ENCODE data around the gene PSG6.
"Not testable (repeated sequence)": the region's sequence is repeated elsewhere in the genome, so short reads cannot be mapped to it uniquely, and the experiment has no call there.

Gene PSG6

DNA sequence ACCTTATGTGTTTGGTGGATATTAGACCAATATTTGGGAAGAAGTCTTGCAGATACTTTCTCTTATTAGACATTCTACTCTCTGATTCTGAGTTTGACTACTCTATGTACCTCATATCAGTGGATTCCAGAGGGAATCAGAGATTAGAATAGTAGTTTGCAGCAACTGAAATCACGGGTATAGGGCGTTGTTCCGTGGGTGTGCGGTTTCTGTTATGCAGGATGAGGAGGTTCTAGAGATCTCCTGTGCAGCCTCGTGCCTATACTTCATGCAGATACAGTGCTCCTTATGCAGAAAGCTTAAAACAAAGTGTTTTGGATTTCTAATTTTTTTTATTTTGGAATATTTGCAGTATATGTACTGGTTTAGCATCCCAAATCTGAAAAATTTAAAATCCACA is 6.0 kb downstream of the PSG6 start:
- not testable (repeated sequence) for DNase-seq (ENCODE audit: low read depth in 2 of 2)

DNA sequence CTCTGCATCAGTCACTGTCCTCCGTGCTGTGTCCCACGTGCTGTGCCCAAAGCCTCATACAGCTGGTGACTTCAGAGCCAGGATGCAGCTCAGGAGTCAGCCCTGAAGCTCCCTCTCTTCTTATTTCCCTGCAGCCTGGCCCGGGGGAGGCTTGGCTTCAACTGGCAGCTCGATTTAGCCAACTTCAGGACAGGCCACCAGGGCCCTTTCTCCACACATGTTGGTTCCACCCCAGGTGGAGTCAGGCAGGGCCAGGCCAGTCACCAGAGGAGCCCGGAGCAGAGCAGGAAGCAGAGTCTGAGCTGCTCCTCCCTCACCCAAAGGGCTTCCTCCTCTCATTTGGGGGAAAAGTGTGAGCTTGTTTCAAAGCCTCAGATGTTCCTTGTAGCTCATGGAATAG is 11.5 kb downstream of the PSG6 start:
- DNase-seq (ENCODE audit: low read depth in 2 of 2): not testable (repeated sequence)

DNA sequence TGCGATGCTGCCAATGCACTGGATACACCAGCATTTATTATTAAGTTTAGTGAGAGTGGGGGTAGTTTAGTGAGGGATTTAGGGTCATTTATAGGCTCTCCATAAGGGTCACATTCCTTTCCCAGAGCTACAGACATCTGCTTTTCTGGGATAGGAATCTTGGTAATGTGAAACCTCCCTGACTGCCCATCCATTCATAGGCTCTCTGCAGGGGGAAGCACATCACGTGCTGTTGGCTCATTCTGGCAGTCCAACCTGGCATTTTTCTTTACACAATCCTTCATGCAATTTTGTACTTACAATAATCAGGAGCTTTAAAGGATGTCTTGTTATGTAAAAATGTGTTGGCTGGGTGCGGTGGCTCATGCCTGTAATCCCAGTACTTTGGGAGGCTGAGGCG is 17.1 kb downstream of the PSG6 start:
- DNase-seq (ENCODE audit: low read depth in 2 of 2): not testable (repeated sequence)

DNA sequence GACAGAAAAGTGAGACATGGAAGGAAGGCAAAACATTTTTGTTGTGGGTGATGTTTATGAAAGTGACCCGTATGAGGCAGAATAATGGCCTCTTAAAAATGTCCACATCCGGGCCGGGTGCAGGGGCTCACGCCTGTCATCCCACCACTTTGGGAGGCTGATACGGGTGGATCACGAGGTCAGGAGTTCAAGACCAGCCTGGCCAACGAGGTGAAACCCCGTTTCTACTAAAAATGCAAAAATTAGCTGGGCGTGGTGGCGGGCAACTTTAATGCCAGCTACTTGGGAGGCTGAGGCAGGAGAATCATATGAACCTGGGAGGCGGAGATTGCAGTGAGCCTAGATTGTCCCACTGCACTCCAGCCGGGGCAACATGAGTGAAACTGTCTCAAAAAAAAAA is 18.0 kb downstream of the PSG6 start:
- not testable (repeated sequence) for DNase-seq (ENCODE audit: low read depth in 2 of 2)

DNA sequence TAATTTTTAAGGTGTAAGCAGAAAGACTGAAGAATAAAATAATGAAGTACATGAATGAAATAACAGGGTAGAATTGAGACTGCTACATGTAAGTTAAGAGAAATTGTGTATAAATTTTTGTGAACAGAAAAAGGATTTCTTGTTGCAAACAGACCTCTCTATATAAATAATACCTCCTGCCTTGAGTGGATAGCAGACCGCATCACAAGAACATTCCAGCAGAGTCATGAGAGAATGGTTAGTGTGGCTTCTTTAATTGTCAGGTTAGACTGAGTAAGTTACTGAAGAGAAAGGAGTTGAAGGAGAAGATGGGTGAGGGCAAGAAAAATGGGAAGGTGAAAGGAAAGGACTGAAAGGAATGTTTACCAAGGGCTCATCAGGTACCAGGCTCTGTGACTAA is 18.6 kb downstream of the PSG6 start:
- not testable (repeated sequence) for DNase-seq (ENCODE audit: low read depth in 2 of 2)

DNA sequence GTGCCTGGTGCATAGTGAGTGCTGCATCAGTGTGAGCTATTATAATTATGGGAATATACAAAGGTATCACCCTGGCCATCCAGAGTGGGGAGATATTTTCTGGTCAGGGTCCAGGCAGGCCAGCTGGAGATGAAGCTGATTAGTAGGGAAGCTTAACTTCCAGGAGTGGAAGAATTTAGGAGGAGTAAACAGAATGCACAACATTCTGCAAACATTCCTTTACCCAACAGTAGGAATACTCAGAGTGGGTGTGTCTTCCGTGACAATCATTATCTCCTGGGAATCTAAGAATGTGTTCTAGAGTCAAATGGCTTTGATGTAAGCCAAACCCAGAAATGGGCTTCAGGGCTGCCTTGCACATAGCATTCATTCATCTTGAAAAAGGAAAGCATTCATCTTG is 19.0 kb downstream of the PSG6 start:
- DNase-seq (ENCODE audit: low read depth in 2 of 2): not testable (repeated sequence)

DNA sequence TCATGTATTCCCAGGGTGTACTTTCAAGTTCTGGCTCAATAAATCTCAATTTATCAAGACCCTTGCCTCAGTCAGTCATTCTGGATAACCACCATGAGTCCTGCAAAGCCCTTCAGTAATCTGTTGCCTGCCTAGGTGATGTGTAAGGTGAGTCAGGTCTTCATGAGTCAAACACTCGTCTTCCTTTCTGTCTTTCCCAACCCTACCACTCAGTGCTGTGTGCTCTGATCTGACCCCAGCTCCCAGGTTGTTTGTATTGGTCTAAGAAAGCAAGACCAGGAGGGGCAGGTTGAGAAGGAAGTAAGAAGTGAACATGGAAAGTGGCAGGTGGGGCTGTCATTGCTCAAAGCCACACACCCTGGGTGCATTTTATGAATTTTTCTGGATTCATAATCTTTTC is 20.0 kb downstream of the PSG6 start:
- DNase-seq (ENCODE audit: low read depth in 2 of 2): not testable (repeated sequence)

DNA sequence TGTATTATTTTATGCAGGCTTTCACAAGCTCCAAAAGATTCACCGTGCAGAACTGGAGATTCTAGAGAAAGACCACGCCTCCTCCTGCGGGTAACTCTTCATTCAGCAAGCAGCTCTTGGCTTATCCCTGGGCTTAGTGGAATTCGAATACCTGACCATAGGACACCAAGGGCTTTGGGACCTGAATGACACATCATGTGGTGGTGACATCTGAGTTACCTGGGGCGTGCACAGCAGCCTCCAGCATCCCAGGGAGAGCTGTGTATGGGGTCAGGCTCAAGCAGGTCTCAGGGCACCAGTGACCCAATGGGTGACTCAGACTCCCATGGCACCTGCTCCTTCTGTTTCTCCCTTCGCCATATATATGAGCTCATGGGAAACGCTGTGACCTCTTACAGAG is 27.2 kb downstream of the PSG6 start:
- not testable (repeated sequence) for DNase-seq (ENCODE audit: low read depth in 2 of 2)

DNA sequence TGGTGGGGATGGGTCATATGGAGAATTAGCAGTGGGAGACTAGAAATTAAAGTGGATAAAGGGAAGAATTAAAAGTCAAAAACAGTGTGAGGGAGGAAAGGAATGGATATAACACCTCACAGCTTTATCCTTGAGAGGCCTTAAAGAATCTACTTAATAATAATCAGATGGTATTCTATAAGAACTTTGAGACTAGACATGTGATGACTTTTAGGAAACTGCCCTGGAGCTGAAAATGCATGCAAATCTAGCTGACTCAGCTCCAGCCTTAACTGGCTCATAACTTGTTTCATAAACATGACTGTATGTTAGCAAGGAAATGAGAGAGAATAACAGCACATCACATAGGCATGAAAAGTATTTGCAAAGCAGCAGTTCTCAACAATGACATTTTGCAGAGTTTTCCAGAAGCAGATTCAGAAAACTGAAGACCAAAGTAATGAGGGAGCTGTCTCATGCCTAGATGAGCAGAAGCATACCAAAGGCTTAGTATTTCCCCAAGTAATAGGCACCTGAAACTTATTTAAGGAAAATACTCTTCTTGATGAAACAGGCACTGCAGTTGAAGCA is 29.7 kb downstream of the PSG6 start:
- not testable (repeated sequence) for DNase-seq (ENCODE audit: low read depth in 2 of 2)

DNA sequence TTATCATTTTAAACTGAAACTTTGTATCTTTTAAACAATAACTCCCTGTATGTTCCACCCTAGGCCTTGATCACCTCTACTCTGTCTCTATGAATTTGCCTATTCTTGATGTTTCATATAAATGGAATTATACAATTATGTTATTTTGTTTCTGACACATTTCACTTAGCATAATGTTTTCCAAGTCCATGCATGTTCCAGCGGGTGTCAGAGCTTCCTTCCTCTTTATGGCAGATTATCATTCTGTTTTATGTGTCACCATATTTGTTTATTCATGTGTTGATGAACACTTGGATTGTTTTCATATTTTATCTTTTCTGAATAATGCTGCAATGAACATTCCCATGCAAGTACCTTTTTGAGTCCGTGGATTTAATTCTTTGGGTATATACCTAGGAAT is 35.0 kb downstream of the PSG6 start:
- not testable (repeated sequence) for DNase-seq (ENCODE audit: low read depth in 2 of 2)

DNA sequence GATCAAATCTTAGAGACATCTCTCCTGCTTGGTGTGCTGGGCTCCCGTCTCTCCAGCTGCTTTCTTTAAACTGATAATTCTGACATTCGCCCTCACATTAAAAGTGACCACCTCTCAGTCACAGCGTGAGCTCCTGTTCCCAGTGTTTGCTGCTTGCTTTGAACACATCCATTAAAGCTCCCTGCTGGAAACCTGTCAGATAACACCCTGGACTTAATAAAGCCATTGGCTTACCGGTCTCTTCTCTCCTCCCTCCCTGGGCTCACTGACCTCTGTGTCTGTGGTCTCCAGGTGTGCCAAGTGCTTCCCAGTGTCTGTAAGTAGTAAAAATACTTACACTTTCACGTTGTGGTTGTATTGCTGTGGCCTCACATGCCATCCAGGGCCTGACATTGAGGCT is 35.7 kb downstream of the PSG6 start:
- not testable (repeated sequence) for DNase-seq (ENCODE audit: low read depth in 2 of 2)

DNA sequence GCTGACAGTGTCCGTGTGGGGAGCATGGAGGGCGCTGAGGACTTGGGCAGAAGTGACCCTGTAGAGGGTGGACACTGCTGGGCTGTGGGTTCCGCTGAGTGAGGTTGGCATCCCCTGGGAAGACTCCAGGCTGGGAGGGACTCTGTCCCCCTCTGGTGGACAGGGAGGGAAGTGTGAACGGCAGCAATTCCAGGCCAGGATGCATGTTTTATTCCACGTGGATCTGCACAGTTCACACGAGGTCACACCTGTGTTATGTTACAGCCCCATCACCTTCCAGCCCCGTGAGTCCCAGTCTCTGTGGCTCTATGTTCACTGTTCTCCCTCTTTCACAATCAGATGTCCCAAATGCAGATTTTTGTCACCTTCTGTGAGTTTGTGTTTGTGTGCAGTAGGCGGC is 36.4 kb downstream of the PSG6 start:
- not testable (repeated sequence) for DNase-seq (ENCODE audit: low read depth in 2 of 2)

DNA sequence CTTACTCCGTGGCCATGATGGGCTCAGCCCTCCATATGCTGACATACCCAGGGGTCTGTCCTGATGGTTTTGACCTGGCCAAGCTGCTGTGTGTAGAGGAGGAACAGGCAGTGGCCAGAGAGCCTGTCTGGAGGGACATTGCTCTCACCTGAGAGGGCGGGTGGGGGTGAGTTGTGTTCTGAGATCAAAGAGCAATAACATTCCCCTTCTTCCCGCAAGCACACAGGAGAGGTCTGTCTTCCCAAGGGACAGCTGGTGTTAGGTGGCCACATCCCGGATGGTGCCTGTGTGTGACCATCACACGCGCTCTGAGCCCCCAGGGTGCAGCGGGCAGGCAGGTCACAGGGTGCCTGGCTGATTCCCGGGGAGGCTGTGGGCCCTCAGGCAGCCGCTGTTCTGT is 37.1 kb downstream of the PSG6 start:
- DNase-seq (ENCODE audit: low read depth in 2 of 2): not testable (repeated sequence)

DNA sequence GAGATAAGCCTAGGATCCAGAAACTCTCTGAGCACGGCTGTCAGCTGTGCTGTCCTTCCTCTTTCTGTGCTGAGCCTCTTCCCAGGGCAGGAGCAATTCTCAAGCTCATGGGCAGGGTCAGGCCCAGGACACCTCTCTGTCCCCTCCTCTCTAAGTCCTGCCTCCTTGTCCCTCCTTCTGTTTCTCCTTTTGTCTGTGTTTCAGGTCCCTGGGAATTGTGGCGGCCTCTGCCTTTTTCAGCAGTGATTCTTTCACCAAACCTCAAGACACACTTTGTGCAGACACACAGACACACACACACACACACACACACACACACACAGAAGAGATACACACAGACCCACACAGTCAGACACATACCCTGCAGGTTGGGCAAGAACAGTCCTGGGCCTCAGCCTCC is 38.1 kb downstream of the PSG6 start, which contains the start of gene PSG1:
PSG1 (minus strand) TSS at position 101 of the 400 bp plus-strand sequence. CDS start 132 bp downstream, outside the sequence.
- no peak for DNase-seq (ENCODE audit: low read depth in 2 of 2)

DNA sequence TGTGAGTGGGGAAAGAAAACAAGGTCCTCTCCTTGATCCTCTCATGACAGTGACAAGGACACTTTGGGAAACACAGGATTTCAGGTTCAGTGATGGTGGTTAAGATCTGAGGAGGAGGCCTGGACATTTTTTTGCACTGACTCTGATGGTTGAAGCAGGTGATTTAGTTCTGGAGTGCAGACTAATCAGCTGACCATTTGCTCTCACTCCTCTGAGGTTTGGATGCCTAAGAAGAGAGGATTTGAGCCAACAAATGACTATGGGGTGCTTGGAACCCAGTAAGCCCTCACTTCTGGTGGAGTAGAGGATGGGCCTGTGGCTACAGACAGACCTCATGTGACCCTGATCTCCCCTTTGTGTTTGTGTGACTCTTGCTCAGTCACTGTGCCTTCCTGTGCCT is 41.1 kb downstream of the PSG6 start:
- not testable (repeated sequence) for DNase-seq (ENCODE audit: low read depth in 2 of 2)

DNA sequence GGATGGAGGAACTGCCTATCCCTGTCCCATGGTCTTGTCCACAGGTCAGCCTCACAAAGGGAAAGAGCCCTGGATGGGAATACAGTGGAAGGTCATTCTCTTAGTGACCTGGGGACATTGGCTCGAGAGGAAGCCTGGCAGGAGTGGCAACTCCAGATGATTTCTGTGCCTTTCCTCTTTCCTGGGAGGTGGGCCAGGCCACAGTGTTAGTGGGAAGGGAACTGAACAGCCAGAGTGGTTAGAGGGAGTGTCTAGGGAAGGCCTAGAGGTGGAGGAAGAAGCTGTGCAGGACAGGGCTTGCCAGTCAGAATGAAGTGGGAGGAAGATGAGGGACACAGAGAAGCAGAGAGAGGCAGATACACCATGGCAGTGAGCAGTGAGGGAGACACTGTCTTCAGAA is 41.8 kb downstream of the PSG6 start:
- not testable (repeated sequence) for DNase-seq (ENCODE audit: low read depth in 2 of 2)

DNA sequence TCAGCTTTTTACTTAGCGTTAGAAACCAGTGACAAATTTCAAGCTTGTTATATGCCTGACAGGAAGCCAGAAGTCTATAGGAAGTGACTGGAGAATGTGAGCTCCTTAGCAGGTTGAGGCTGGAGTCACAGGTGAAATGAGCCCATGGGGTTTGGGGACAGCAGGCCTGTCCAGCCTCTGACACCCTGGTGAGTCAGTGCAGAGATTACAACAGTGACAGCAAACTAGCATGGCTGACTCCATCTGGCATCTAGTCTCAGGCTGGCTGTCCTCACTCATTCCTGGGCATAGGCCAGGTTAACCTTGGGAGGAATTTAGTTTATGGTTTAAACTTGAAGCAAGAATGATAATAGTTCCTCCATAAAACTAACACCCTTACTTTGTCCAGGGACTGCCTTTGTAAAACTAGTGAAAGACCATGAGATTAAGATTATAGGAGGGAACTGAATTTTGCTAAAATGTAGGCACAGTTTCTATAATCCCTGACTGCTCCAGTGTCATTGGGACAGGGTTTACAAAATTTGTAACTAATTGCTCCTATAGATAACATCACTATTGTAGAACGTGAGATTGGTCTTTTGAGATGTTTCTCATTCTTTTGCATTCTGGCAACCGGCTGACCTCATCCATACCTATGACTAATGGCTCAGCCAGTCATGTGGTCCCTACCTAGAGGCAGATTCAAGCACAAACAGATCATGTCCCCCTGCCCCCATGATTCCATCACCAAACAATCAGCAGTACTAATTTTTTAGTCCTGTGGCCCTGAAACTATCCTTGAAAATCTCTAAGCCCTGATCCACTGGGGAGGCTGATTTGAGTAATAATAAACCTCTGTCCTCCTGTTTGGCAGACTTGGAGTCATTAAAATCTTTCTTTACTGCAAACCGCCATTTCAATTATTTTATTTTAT is 42.5 kb downstream of the PSG6 start:
- not testable (repeated sequence) for DNase-seq (ENCODE audit: low read depth in 2 of 2)

DNA sequence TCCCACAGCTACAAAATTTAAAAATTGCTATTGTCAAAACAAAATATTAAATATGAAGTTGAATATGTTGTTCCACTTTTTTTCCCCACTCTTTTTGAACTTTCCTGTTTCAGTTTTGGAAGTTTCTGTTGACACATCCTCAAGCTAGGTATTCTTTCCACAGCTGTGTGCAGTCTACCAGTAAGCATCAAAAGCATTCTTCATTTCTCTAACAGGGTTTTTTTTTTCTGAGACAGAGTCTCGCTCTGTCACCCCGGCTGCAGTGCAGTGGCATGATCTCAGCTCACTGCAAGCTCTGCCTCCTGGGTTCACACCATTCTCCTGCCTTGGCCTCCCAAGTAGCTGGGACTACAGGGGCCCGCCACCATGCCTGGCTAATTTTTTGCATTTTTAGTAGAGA is 43.6 kb downstream of the PSG6 start:
- not testable (repeated sequence) for DNase-seq (ENCODE audit: low read depth in 2 of 2)

DNA sequence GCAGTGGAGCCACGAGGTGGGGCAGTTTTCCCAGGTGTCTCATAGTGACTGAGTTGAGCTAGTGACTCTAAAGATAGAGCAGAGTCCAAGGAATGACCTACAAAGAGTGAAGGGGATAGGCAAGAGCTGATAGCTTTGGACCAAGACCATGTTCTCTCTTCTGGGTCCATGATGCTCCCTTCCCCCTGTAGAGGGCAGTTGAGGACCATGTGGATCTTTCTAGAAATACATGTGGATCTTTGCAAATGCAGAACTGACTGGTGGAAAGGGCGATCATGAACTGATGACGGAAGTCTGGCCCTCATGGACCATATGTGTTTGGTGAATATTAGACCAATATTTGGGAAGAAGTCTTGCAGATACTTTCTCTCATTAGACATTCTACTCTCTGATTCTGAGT is 45.1 kb downstream of the PSG6 start:
- no peak for DNase-seq (ENCODE audit: low read depth in 2 of 2)

DNA sequence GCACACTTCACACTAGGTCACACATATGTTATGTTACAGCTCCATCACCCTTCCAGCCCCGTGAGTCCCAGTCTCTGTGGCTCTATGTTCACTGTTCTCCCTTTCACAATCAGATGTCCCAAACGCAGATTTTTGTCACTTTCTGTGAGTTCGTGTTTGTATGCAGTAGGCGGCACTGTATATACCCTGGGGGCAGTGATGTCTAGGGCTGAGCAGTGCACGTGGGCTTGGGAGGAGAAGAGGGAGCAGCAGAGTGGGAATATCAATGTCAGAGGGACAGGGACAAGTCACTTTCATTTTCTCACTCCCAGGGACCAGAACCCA is 60.2 kb downstream of the PSG6 start:
- no peak for DNase-seq (ENCODE audit: low read depth in 2 of 2)

DNA sequence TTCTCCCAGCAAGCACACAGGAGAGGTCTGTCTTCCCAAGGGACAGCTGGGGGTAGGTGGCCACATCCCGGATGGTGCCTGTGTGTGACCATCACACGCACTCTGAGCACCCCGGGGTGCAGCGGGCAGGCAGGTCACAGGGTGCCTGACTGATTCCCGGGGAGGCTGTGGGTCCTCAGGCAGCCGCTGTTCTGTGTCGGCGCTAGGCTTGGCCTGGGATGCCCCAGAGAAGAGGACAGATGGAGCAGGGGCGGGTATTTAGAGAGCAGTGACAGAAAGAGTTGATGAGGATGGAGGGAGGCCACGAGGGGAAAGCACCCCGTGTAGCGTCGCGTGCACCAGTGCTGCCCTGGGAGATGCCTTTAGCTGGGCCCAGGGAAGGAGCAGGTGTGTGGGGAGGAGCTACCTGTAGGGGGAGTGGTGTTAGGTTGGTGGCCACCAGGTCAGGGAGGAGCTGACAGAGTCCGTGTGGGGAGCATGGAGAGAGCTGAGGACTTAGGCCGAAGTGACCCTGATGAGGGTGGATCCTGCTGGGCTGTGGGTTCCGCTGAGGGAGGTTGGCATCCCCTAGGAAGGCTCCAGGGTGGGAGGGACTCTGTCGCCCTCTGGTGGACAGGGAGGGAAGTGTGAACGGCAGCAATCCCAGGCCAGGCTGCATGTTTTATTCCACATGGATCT is 60.7 kb downstream of the PSG6 start:
- DNase-seq (ENCODE audit: low read depth in 2 of 2): not testable (repeated sequence)

DNA sequence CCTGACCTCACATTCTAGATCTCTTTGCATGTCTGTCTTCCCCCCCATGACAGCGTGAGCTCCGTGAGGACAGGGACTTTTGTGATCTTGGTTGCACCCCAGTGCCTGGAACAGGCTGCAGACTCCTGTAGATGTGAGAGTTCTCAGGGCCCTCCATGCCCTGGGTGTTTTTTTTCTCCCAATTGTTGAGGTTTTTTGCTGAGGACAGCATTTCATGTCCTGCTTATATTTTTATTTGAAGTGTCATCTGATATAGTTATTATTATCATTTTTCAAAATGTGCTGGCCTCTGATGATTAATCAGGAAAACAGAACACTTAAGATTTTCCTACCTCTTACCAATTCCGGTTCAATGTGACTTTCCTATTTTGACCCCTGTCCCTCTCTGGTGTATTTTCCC is 62.9 kb downstream of the PSG6 start:
- DNase-seq (ENCODE audit: low read depth in 2 of 2): not testable (repeated sequence)

DNA sequence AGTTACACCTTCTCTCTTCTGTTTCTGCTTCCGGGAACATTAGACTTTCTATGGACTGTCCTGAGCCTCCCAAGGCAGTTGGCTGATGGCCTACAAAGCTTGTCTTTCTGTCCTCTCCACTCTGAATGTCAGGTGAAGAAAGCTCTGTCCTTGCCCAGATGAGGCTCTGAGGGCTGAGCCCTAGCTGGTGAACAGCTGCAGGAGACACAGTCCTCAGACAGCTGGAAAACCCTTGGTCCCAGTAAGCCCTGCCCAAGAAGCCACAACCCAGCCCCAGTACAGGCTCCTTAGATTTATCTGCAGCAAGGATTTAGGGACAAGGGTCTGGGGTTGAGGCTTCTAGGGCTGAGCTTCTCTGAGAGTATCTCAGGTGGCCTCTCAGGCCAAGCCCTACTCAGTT is 64.5 kb downstream of the PSG6 start:
- not testable (repeated sequence) for DNase-seq (ENCODE audit: low read depth in 2 of 2)
